Smooth muscle cell (in vitro differentiated cells): ENCODE data around the gene OXSR1. TPM values are rescaled to one million over a fixed set of nuclear protein-coding genes. Genes with fewer than 3 reads are reported as not detected.
"Not testable (repeated sequence)": the region's sequence is repeated elsewhere in the genome, so short reads cannot be mapped to it uniquely, and the experiment has no call there.

Source experiments
- DNase-seq: peaks from one replicate; lab custom pipeline; 2025; ENCODE audit not compliant: unreplicated experiment; lab: John Stamatoyannopoulos, UW
- H2AFZ ChIP-seq: fragments of 200-600 bp; sonication (generic); 2 replicates; pipeline ENCODE4 v1.6.0; 2016; ENCODE audit warnings: antibody characterized with exemption, low read depth, mild to moderate bottlenecking
- H3F3A ChIP-seq: fragments of 200-600 bp; sonication (generic); 2 replicates; pipeline ENCODE4 v1.6.0; 2017; ENCODE audit warnings: antibody characterized with exemption, low read depth
- H3K27ac ChIP-seq: fragments of 200-600 bp; sonication (generic); 2 replicates; pipeline ENCODE4 v1.5.1; 2016; ENCODE audit warnings: low read depth, mild to moderate bottlenecking
- H3K27me3 ChIP-seq: fragments of 200-600 bp; sonication (generic); 2 replicates; pipeline ENCODE4 v1.6.1; 2016; ENCODE audit warnings: low read depth, mild to moderate bottlenecking
- H3K36me3 ChIP-seq: fragments of 200-600 bp; sonication (generic); 2 replicates; pipeline ENCODE4 v1.5.1; 2016; ENCODE audit warnings: low read depth
- H3K4me1 ChIP-seq: fragments of 200-600 bp; sonication (generic); 2 replicates; pipeline ENCODE4 v1.5.1; 2016; ENCODE audit warnings: low read depth
- H3K4me2 ChIP-seq: fragments of 200-600 bp; sonication (generic); 2 replicates; pipeline ENCODE4 v1.6.0; 2016; ENCODE audit warnings: mild to moderate bottlenecking
- H3K4me3 ChIP-seq: fragments of 200-600 bp; sonication (generic); 2 replicates; pipeline ENCODE4 v1.5.1; 2016; ENCODE audit warnings: mild to moderate bottlenecking
- H3K79me2 ChIP-seq: fragments of 200-600 bp; sonication (generic); 2 replicates; pipeline ENCODE4 v1.6.0; 2016; ENCODE audit warnings: low read depth, mild to moderate bottlenecking
- H3K9ac ChIP-seq: fragments of 200-600 bp; sonication (generic); 2 replicates; pipeline ENCODE4 v1.6.0; 2016; ENCODE audit warnings: low read depth
- H3K9me3 ChIP-seq: fragments of 200-600 bp; sonication (generic); replicated peaks from 2 replicates; pipeline ENCODE4 v1.5.1; 2016; ENCODE audit warnings: low read depth
- H4K20me1 ChIP-seq: fragments of 200-600 bp; sonication (generic); 2 replicates; pipeline ENCODE4 v1.6.0; 2016; ENCODE audit warnings: low read depth
- CTCF ChIP-seq: fragments of 200-600 bp; sonication (generic); IDR thresholded peaks from 2 replicates; pipeline ENCODE4 v1.5.1; 2017; ENCODE audit warnings: borderline replicate concordance, mild to moderate bottlenecking, antibody characterized with exemption; ENCODE audit not compliant: insufficient read depth, poor library complexity, severe bottlenecking
- WGBS: methylation state at CpG from one replicate; pipeline ENCODE4 v1.1.7; 2016; ENCODE audit warnings: low lambda C conversion rate; 5-methylcytosine and 5-hydroxymethylcytosine counted together
- polyA plus RNA-seq: library from polyadenylated mRNA; unstranded; fragments of >200 nt; fragmentation: Nextera tagmentation; extraction: Ambion mirVana; gene quantifications from 2 replicates; pipeline ENCODE4 v1.2.1, GENCODE V29; 2016
- total RNA-seq: library from RNA; depleted of rRNA; stranded (reverse); fragments of >200 nt; gene quantifications from 2 replicates; pipeline ENCODE4 v1.2.3, GENCODE V29; 2014

OXSR1 gene
- total and polyA plus RNA-seq, 2 experiments from 2014 or later = 11.9 to 50.6 TPM

- no peak for TF ChIP-seq CTCF
- Histone ChIP-seq H3K9ac (no peak overlapping the region), H3K4me3 (no peak overlapping the region), H4K20me1 (peaks cover 90% of the 10 kb centered on the region), H3F3A (no peaks in the 10 kb centered on the region), H3K79me2 (peaks cover 30% of the 10 kb centered on the region), H3K4me1 (no peaks in the 10 kb centered on the region), H2AFZ (no peak overlapping the region), H3K27ac (no peak overlapping the region), H3K36me3 (no peaks in the 10 kb centered on the region), H3K4me2 (no peak overlapping the region), H3K27me3 (no peaks in the 10 kb centered on the region), H3K9me3 (no peaks in the 10 kb centered on the region)
- no peak for DNase-seq
Measured at GRCh38 chr3:38190481-38190881, 25.1 kb downstream of the OXSR1 start.

GRCh38 chr3:38202931-38203330 lies 37.6 kb downstream of the OXSR1 start:
- not testable (repeated sequence) for H3K4me1 ChIP-seq, H3K27me3 ChIP-seq, H3K4me3 ChIP-seq, H3F3A ChIP-seq, H2AFZ ChIP-seq, H3K36me3 ChIP-seq, DNase-seq, H3K4me2 ChIP-seq, H3K9me3 ChIP-seq, H3K27ac ChIP-seq, H3K9ac ChIP-seq
- H4K20me1 ChIP-seq = peaks cover 91% of the 10 kb centered on the region
- peaks cover 41% of the 10 kb centered on the region for H3K79me2 ChIP-seq
- WGBS = 87% methylated on average over 12 of the region's 12 CpGs

- no peak overlapping the region for H3K4me2 ChIP-seq
- H3K36me3 ChIP-seq = no peaks in the 10 kb centered on the region
- no peaks in the 10 kb centered on the region for H3K9me3 ChIP-seq
- no peak for DNase-seq
- H3K4me1 ChIP-seq = no peaks in the 10 kb centered on the region
- no peak overlapping the region for H3K4me3 ChIP-seq
- WGBS = 100% methylated on average over 2 of the region's 2 CpGs
- H4K20me1 ChIP-seq = peaks cover 91% of the 10 kb centered on the region
- H3K9ac ChIP-seq = no peak overlapping the region
- H3F3A ChIP-seq = no peaks in the 10 kb centered on the region
- TF ChIP-seq CTCF = no peak
- H3K27ac ChIP-seq = no peak overlapping the region
- no peaks in the 10 kb centered on the region for H3K27me3 ChIP-seq
- no peak overlapping the region for H2AFZ ChIP-seq
- peaks cover 43% of the 10 kb centered on the region for H3K79me2 ChIP-seq
Measured at GRCh38 chr3:38203690-38204089, 38.4 kb downstream of the OXSR1 start.

DNA sequence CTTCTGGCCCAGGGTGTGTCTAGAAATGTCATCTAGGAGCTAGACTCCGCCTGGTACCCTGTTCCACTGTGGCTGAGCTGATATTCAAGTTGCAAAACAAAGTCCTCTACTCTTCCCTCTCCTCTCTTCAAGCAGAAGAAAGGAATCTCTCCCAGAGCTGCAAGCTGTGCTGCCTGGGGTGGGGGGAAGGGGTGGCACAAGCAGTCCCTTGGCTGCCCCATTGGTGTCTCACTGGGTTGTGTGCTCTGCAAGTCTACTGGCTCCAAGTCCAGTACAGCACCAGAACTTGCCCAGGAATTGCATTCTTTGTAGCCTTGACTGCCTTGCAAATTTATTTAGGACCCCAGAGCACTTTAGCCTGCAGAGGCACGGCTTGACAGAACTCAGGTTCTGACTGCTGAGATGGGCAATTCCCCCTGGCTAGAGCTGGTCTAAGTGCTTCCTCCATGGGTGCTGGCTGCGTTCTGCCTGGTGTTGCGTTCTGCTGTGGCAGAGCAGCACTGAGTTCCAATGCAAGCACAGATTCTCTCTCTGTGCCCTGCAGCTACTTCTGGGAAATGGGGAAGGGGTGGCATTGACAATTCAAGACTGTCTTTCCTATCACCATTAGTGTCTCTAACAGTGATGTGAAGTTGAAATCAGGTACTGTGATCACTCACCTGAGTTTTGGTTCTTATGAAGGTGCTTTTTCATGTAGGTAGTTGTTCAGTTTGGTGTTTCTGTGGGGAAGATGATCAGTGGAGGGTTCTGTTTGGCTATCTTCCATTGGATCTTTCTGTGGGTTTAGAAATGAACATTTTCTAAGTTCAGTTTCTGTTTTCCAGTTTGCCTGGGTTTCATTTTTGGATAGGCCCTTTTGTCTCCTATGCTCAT lies 39.5 kb downstream of the OXSR1 start:
- Histone ChIP-seq H3K4me2 (no peak overlapping the region), H3K9me3 (no peaks in the 10 kb centered on the region), H3K4me3 (no peak overlapping the region), H3K79me2 (peaks cover 42% of the 10 kb centered on the region), H3K36me3 (no peaks in the 10 kb centered on the region), H3K4me1 (no peaks in the 10 kb centered on the region), H2AFZ (no peak overlapping the region), H4K20me1 (peaks cover 96% of the 10 kb centered on the region), H3F3A (no peaks in the 10 kb centered on the region), H3K9ac (no peak overlapping the region), H3K27ac (no peak overlapping the region), H3K27me3 (no peaks in the 10 kb centered on the region)
- DNase-seq = no peak
- TF ChIP-seq CTCF = no peak
- WGBS = 95% methylated on average over 4 of the region's 4 CpGs
